ENCODE measurements around the gene ROBO1.
"Not testable (repeated sequence)": the region's sequence is repeated elsewhere in the genome, so short reads cannot be mapped to it uniquely, and the experiment has no call there.

Gene ROBO1

DNA sequence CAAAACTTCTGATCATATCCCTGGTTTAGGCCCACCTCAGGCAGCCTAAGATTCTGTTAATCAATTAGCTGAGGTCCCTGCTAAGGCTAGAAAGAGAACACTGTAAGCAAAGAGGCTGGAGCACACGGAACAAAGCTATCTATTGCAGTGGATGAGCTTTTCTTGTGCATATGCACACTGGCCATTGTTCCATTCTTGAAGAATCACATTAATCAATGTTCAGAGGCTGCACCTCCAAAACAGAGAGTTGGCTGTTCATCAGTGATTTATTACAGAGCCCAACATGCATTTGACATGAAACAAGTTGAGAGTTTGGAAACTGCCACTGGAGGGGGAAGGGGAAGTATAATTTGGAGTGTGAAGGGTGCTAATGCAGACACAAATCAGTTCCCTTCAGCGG is 873.0 kb downstream of the ROBO1 start:
- DNase-seq: no peak

DNA sequence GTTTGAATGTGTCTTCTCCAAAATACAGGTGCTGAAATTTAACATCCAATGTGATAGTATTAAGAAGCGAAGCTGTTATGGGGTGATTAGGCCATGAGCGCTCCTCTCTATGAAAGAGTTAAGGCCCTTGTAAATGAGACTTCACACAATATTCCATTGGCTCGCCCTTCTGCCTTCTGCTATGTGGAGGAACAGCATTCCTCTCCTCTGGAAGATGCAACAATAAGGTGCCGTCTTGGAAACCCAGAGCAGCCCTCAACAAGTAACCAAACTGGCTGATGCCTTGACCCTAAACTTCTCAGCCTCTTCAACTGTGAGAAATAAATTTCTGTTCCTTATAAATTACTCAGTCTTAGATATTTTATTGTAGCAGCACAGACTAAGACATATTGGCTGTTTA is 874.6 kb downstream of the ROBO1 start:
- DNase-seq: peak; percentile 84

DNA sequence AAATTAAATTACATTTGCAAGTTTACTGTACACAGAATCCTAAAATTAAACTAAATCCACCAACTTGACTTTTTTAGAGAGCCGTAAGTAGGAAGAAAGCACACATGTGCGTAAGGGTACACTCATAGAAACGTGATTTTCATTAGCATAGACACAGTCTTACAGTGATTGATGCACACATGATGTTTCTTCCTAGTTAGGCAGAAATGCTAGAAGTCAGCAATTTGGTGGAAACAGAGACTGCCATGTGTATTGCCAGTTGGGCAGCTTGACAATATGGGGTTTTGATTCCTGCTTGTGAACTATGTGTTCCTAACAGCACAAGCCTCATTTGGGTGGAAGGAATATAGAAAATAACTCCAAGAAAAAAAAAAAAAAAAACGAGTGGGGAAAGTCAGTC is 878.5 kb downstream of the ROBO1 start:
- DNase-seq: no peak

GRCh38 chr3:78888635-78889034 is 879.2 kb downstream of the ROBO1 start:
- DNase-seq: no peak

- no peak for DNase-seq
These were observed 880.2 kb downstream of the ROBO1 start for GRCh38 chr3:78887547-78888011.

DNA sequence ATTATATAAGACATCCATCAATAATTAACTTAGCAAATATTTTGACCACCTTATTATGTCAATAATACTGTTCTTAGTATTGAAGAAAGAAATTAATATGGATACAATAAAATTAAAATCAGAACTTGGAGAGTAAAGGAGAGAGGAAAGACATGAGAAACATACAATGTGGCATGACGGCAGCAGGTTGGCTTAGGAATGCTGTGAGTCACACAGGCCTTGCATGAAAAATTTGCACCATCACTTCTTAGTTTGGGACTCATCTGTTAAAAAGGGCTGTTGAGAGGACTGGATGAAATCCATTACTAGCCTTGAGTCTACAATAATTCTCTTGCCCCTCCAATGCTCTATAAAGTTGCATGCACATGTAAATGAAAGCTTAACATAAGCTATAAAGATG is 880.8 kb downstream of the ROBO1 start:
- DNase-seq: peak; percentile 60

- DNase-seq: not testable (repeated sequence)
These were observed 883.2 kb downstream of the ROBO1 start for GRCh38 chr3:78884567-78884966.

- no peak for DNase-seq
These were observed 885.5 kb downstream of the ROBO1 start for GRCh38 chr3:78882251-78882650.

DNA sequence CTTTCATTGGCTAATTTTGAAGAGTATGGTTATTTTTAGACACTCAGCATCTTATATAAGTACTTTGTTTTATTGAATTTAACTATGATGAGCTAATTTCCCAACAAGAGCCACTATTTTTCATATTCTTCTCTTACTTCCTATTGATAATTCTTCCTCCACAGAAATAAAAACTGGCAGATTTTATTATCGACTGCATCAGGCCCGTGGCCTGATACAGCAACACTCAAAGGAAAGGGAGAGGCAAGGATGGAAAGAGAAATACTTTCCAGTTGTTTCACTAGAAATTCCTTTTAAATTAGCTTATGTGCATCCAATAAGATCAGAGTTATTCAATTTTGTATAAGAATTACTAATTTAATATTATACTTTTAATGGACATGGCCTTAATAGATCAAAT is 886.3 kb downstream of the ROBO1 start:
- DNase-seq: no peak

DNA sequence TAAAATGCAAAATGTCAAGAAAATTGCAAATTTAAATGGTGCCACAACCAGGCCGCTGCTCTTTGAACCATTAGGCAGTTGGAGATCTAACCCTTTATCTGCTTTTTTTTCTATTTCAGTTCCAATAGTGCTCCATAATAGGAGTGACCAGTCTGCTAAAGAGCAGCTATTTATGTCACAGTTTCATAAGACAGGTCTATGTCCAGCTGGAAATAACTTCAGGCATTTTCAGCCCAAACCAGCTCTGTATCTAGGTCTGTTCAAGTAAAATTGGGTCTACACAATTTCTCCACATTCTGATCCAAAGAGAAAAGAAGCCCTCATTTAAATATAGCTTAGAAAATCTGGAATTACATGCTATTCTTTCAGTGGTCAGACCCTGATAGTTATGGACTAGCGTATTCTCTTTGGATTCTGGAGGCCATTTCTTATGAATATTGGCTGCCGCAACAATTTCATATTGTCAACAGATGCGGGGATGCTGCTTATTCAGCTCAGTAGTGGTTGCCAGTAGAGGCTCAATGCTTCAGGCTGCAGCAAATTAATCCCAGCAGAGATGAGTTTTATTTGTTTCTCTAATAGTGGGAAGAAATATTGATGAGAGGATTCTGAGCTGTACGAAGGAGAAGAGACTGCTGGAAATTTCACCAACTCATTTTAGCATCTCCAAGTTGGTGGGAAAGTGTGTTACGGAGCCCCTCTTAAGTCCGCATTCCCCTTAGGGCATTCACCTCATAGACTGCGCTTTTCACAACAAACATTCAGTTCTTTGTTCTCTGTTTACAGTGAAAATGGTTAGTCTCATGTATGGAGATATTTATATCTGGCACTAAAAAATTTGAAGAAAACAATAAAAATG is 887.0 kb downstream of the ROBO1 start:
- no peak for DNase-seq

GRCh38 chr3:78879295-78879860 is 888.4 kb downstream of the ROBO1 start:
- no peak for DNase-seq

DNA sequence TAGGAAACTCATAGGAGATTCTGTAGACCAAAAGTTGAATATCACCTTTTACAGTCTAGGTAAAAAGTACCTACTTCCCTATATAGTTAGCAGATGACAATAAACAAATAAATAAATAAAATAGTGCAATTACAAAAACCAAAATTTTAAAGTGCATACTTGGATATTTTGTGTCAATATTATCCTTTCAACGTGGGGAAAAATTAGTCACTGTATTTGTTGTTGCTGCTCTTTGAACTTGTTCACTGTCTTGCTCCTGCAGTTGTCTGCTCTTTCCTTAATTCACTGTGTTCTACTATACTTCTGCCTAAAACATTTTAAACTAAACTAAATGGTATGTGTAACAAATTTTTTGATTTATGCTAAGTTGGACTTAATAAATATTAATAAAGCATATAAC is 889.0 kb downstream of the ROBO1 start:
- no peak for DNase-seq

- DNase-seq: no peak
These were observed 889.8 kb downstream of the ROBO1 start for GRCh38 chr3:78878011-78878410.

GRCh38 chr3:78875851-78876250 is 891.9 kb downstream of the ROBO1 start:
- DNase-seq: no peak

DNA sequence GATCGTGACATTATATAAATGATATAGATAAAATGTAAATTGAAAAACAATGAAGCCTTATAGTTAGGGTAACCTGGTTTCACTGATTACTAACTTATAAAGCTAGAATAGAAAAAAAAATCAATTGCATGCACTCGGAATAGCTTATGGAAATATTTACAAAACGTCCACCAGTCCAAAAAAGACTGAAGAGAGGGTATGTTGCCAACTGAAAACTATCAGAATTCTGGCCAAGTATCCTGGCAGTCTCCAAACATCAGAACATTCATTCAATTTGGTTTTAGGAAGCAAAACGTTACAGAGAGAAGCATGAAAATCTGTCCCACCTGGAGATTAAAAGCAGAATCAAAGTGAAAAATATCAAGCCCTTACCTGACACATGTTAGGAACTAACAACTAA is 892.4 kb downstream of the ROBO1 start:
- DNase-seq: no peak

- no peak for DNase-seq
These were observed 894.2 kb downstream of the ROBO1 start for GRCh38 chr3:78873641-78874040.

DNA sequence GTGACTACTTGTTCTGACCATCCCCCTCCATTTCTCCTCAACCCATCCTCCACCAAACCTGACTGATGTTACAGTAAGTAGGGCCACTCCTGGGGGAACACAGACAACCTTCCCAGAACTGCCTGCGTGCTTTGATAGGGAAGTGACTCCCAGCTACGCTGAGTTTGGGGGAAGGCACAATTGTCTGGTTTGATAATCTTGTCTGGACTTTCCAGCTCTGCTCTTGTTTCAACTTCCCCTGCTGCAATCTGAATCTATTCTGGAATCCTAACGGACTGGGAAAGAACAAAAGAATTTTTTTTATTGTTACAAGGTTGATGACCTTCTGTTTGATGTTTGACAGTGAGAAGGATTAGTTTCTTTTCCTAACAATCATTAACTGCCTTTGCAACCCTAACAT is 895.6 kb downstream of the ROBO1 start:
- DNase-seq: peak; percentile 82

GRCh38 chr3:78871048-78871447 is 896.8 kb downstream of the ROBO1 start:
- DNase-seq: no peak

- no peak for DNase-seq
These were observed 897.3 kb downstream of the ROBO1 start for GRCh38 chr3:78870484-78870883.

- DNase-seq: no peak
These were observed 899.2 kb downstream of the ROBO1 start for GRCh38 chr3:78868570-78868969.

GRCh38 chr3:78867409-78868372 is 900.1 kb downstream of the ROBO1 start:
- DNase-seq: no peak

DNA sequence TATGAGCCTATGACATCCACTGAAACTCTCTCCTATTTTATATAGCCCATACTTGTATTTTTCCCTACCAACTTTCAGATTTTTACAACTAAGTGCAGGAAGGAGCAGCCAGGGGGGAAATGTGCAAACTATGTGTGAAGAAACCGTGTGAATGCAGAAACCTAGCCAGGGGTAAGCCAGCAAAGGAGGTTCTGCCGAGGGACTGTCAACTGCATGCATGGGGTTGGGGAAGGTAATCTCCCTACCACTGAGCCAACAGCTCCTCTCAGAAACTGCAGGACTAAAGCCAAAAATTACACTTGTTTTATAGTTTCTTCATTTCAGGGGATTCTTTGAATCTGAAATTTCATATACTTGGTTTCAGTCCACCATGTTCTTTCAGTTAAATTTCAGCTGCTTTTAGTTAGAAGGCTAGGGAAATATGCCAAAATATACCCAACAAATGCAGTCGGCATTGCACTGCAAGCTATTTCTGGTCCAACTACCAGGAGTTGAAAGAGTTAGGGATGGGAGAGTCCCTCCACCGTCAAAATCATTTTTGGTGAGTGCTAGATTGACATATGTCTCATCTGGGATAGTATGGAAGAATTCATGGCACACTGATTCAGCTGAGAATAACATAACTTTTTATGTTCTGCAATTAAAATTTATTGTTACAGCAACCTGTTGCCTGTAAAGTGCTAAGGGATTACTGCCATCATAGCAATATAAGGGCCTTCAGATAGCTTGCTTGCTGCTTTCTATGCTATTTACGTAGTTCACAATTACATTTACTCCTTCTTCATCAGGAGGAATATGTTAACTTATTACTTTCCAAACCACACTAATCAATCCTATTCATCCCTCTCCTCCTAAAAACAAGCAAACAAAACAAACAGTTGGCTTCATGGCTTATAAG is 904.2 kb downstream of the ROBO1 start:
- no peak for DNase-seq

Measured in islet precursor cell (in vitro differentiated cells).